Dendritic cell treated with granulocyte-macrophage colony-stimulating factor and Interleukin-4, amounts not matched to agents 40 ng/mL and 50 ng/mL, for 4 days (primary cell): ENCODE data around the gene THOC6.

Source experiments
- H3K27ac Mint-ChIP-seq: one replicate; pipeline ENCODE4 v1.8.0; 2022; ENCODE audit warnings: mild to moderate bottlenecking, mixed read lengths
- H3K27me3 Mint-ChIP-seq: one replicate; pipeline ENCODE4 v1.8.0; 2022; ENCODE audit warnings: mild to moderate bottlenecking, mixed read lengths
- H3K36me3 Mint-ChIP-seq: one replicate; pipeline ENCODE4 v1.8.0; 2022; ENCODE audit warnings: low read depth, mixed read lengths
- H3K4me1 Mint-ChIP-seq: one replicate; pipeline ENCODE4 v1.8.0; 2022; ENCODE audit warnings: low read depth, mixed read lengths
- H3K4me3 Mint-ChIP-seq: one replicate; pipeline ENCODE4 v1.8.0; 2022; ENCODE audit warnings: mild to moderate bottlenecking, moderate library complexity, mixed read lengths
- H3K9me3 Mint-ChIP-seq: one replicate; pipeline ENCODE4 v1.8.0; 2022; ENCODE audit warnings: mixed read lengths
- intact Hi-C: fragments of 100-400 bp; cut with micrococcal nuclease; formaldehyde crosslinking; loops from one replicate; pipeline ENCODE4 v1.15.0; 2022

The THOC6 gene

GRCh38 chr16:3004319-3004718 lies 19.5 kb upstream of the THOC6 start:
- H3K36me3 Mint-ChIP-seq = peaks cover 6% of the 10 kb centered on the region
- H3K27me3 Mint-ChIP-seq = peaks cover 16% of the 10 kb centered on the region
- peaks cover 43% of the 10 kb centered on the region for H3K4me1 Mint-ChIP-seq
- peak overlapping the region; percentile 87 for H3K4me3 Mint-ChIP-seq
- intact Hi-C loops = no loop called here
- H3K27ac Mint-ChIP-seq = peak overlapping the region; percentile 76
- no peaks in the 10 kb centered on the region for H3K9me3 Mint-ChIP-seq

GRCh38 chr16:3004781-3005284 lies 19.0 kb upstream of the THOC6 start:
- no peaks in the 10 kb centered on the region for H3K9me3 Mint-ChIP-seq
- intact Hi-C loops = no loop called here
- H3K4me3 Mint-ChIP-seq = peak overlapping the region; percentile 87
- H3K36me3 Mint-ChIP-seq = peaks cover 6% of the 10 kb centered on the region
- H3K4me1 Mint-ChIP-seq = peaks cover 43% of the 10 kb centered on the region
- H3K27me3 Mint-ChIP-seq = peaks cover 15% of the 10 kb centered on the region
- peak overlapping the region; percentile 76 for H3K27ac Mint-ChIP-seq

- Mint-ChIP-seq H3K4me1 (peaks cover 47% of the 10 kb centered on the region), H3K27ac (peak overlapping the region; percentile 81), H3K4me3 (peak overlapping the region; percentile 72), H3K9me3 (no peaks in the 10 kb centered on the region), H3K27me3 (peaks cover 20% of the 10 kb centered on the region), H3K36me3 (peaks cover 6% of the 10 kb centered on the region)
- intact Hi-C loops = loop anchor here (1.0 kb wide), 1 partner anchor 13 kb away; the partner anchor contains the start of gene TNFRSF12A
Measured at GRCh38 chr16:3007059-3007956, 16.5 kb upstream of the THOC6 start.

GRCh38 chr16:3007957-3008689 lies 15.7 kb upstream of the THOC6 start:
- peaks cover 6% of the 10 kb centered on the region for H3K36me3 Mint-ChIP-seq
- H3K4me3 Mint-ChIP-seq = peak overlapping the region; percentile 72
- peaks cover 27% of the 10 kb centered on the region for H3K27me3 Mint-ChIP-seq
- H3K9me3 Mint-ChIP-seq = no peaks in the 10 kb centered on the region
- peaks cover 48% of the 10 kb centered on the region for H3K4me1 Mint-ChIP-seq
- H3K27ac Mint-ChIP-seq = peak overlapping the region; percentile 81
- intact Hi-C loops = loop anchor here (1.0 kb wide), 1 partner anchor 12 kb away; the partner anchor contains the start of gene TNFRSF12A

GRCh38 chr16:3008690-3009037 lies 15.2 kb upstream of the THOC6 start:
- H3K27ac Mint-ChIP-seq = peak overlapping the region; percentile 81
- H3K4me3 Mint-ChIP-seq = peak overlapping the region; percentile 72
- no peaks in the 10 kb centered on the region for H3K9me3 Mint-ChIP-seq
- H3K27me3 Mint-ChIP-seq = peaks cover 32% of the 10 kb centered on the region
- intact Hi-C loops = no loop called here
- peaks cover 6% of the 10 kb centered on the region for H3K36me3 Mint-ChIP-seq
- peaks cover 48% of the 10 kb centered on the region for H3K4me1 Mint-ChIP-seq

GRCh38 chr16:3009568-3010390 lies 14.1 kb upstream of the THOC6 start:
- H3K9me3 Mint-ChIP-seq = no peaks in the 10 kb centered on the region
- peaks cover 45% of the 10 kb centered on the region for H3K4me1 Mint-ChIP-seq
- peaks cover 2% of the 10 kb centered on the region for H3K36me3 Mint-ChIP-seq
- H3K27ac Mint-ChIP-seq = no peak overlapping the region
- peaks cover 43% of the 10 kb centered on the region for H3K27me3 Mint-ChIP-seq
- no peak overlapping the region for H3K4me3 Mint-ChIP-seq
- intact Hi-C loops = no loop called here

GRCh38 chr16:3010510-3010909 lies 13.3 kb upstream of the THOC6 start:
- Mint-ChIP-seq H3K4me3 (no peak overlapping the region), H3K9me3 (no peaks in the 10 kb centered on the region), H3K27ac (no peak overlapping the region), H3K27me3 (peaks cover 48% of the 10 kb centered on the region), H3K4me1 (peaks cover 41% of the 10 kb centered on the region), H3K36me3 (no peaks in the 10 kb centered on the region)
- intact Hi-C loops = no loop called here

GRCh38 chr16:3012246-3012645 lies 11.6 kb upstream of the THOC6 start:
- Mint-ChIP-seq H3K4me3 (no peak overlapping the region), H3K27ac (no peak overlapping the region), H3K9me3 (no peaks in the 10 kb centered on the region), H3K4me1 (peaks cover 24% of the 10 kb centered on the region), H3K27me3 (peaks cover 61% of the 10 kb centered on the region), H3K36me3 (no peaks in the 10 kb centered on the region)
- intact Hi-C loops = no loop called here

GRCh38 chr16:3012828-3013420 lies 10.9 kb upstream of the THOC6 start, which contains the start of gene CLDN9:
TSS of gene CLDN9 (plus strand) at chr16:3012923. CDS start at chr16:3013363, 440 bp downstream.
- H3K27me3 Mint-ChIP-seq = peaks cover 64% of the 10 kb centered on the region
- no peaks in the 10 kb centered on the region for H3K36me3 Mint-ChIP-seq
- intact Hi-C loops = no loop called here
- H3K4me1 Mint-ChIP-seq = peaks cover 19% of the 10 kb centered on the region
- H3K27ac Mint-ChIP-seq = no peak within 1 kb of the TSS
- no peaks in the 10 kb centered on the region for H3K9me3 Mint-ChIP-seq
- no peak within 1 kb of the TSS for H3K4me3 Mint-ChIP-seq

- no peak overlapping the region for H3K4me3 Mint-ChIP-seq
- H3K9me3 Mint-ChIP-seq = no peaks in the 10 kb centered on the region
- no peak overlapping the region for H3K27ac Mint-ChIP-seq
- intact Hi-C loops = no loop called here
- H3K36me3 Mint-ChIP-seq = no peaks in the 10 kb centered on the region
- peaks cover 19% of the 10 kb centered on the region for H3K4me1 Mint-ChIP-seq
- peaks cover 70% of the 10 kb centered on the region for H3K27me3 Mint-ChIP-seq
Measured at GRCh38 chr16:3013491-3013951, 10.3 kb upstream of the THOC6 start.

- H3K4me1 Mint-ChIP-seq = peaks cover 16% of the 10 kb centered on the region
- H3K9me3 Mint-ChIP-seq = no peaks in the 10 kb centered on the region
- no peak overlapping the region for H3K4me3 Mint-ChIP-seq
- H3K36me3 Mint-ChIP-seq = no peaks in the 10 kb centered on the region
- intact Hi-C loops = no loop called here
- peaks cover 76% of the 10 kb centered on the region for H3K27me3 Mint-ChIP-seq
- H3K27ac Mint-ChIP-seq = no peak overlapping the region
Measured at GRCh38 chr16:3013998-3014690, 9.7 kb upstream of the THOC6 start.

GRCh38 chr16:3014971-3015370 lies 8.9 kb upstream of the THOC6 start:
- Mint-ChIP-seq H3K27ac (no peak overlapping the region), H3K4me1 (peaks cover 24% of the 10 kb centered on the region), H3K27me3 (peaks cover 82% of the 10 kb centered on the region), H3K36me3 (no peaks in the 10 kb centered on the region), H3K9me3 (no peaks in the 10 kb centered on the region), H3K4me3 (no peak overlapping the region)
- intact Hi-C loops = no loop called here
